HG03558 (cell line): ENCODE results near the gene ZNF200.
"Not testable (repeated sequence)": the region's sequence is repeated elsewhere in the genome, so short reads cannot be mapped to it uniquely, and the experiment has no call there.

Experiments used
- ATAC-seq: cut with Tn5 transposase; IDR thresholded peaks from one replicate; pipeline ENCODE4 v1.9.1; 2021; ENCODE audit warnings: moderate number of reproducible peaks; ENCODE audit not compliant: unreplicated experiment; ENCODE audit errors: extremely low read depth

Gene ZNF200

GRCh38 chr16:3182608-3183444 is 52.1 kb downstream of the ZNF200 start:
- ATAC-seq = no peak

DNA sequence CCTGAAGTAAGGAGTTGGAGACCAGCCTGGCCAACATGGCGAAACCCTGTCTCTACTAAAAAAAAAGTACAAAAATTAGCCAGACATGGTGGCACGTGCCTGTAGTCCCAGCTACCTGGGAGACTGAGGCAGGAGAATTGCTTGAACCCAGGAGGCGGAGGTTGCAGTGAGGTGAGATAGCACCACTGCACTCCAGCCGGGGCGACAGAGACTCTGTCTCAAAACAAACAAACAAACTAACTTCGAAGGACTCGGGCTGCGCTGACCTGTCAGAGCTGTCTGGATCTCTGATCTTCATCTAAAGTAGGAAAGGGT is 52.7 kb downstream of the ZNF200 start:
- ATAC-seq = not testable (repeated sequence)

DNA sequence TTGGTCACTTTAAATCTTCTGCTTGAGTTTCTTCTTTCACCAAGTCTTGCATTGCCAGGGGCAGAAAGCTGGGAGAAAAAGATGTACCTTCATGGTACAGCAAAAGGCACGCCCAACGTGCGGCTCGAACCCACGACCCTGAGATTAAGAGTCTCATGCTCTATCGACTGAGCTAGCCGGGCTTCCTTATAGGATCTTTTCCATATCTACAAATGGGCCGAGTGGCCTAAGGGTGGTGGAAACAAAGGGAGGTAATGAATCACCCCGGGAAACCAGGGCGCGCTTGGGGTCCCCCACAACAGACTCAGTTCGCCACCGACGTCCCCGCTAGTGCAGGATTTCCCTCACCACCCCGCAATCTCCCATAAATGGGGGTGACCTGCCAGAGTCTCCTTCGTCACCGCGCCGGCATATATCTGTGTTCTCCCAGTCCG is 54.5 kb downstream of the ZNF200 start:
- ATAC-seq = no peak

DNA sequence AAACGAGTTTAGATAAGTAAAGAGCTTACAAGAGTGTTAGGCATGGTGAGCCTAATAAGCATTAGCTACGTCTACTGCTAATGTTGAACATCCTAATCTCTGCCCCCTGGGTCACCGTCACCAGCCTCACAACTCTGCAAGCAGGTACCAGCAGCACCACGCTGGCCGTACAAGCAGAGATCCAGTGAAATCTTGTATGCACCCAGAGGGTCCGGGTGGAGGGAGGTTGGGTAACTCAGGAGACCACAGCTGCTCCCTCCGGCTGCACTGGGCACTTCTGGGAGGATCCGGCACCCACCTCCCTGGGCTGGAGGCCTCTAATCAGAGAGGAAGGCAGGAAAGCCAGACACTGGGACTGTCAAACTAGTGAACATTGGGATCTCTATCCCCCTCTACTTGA is 55.3 kb downstream of the ZNF200 start:
- ATAC-seq = no peak

GRCh38 chr16:3175157-3176093 is 59.5 kb downstream of the ZNF200 start:
- ATAC-seq = no peak

GRCh38 chr16:3174618-3175148 is 60.3 kb downstream of the ZNF200 start:
- no peak for ATAC-seq

GRCh38 chr16:3173892-3174617 is 60.9 kb downstream of the ZNF200 start:
- no peak for ATAC-seq
